GM06990 (cell line): ENCODE results near the gene ISLR2.
A peak's percentile ranks its signal among the peaks of the same experiment; 100 is the strongest.

Experiments used
- DNase-seq: peaks from one replicate; pipeline ENCODE4 v3.0.0-alpha.2; 2011; ENCODE audit not compliant: insufficient read length; ENCODE audit errors: extremely low read depth
- H3K27me3 ChIP-seq: replicated peaks from 2 replicates; pipeline ENCODE4 v1.6.0; 2011; ENCODE audit warnings: low read length; ENCODE audit not compliant: control insufficient read depth, insufficient read depth
- H3K36me3 ChIP-seq: 2 replicates; pipeline ENCODE4 v1.5.1; 2011; ENCODE audit warnings: low read length; ENCODE audit not compliant: control insufficient read depth, insufficient read depth
- H3K4me3 ChIP-seq: replicated peaks from 2 replicates; pipeline ENCODE4 v1.5.1; 2011; ENCODE audit warnings: low read depth, mild to moderate bottlenecking, control low read depth, low read length
- TF ChIP-seq, protein P1 (sequence below): IDR thresholded peaks from 2 replicates; pipeline ENCODE4 v1.5.1; 2011; ENCODE audit warnings: low read length, control low read depth, mild to moderate bottlenecking, inconsistent platforms; ENCODE audit not compliant: insufficient read depth, poor library complexity, severe bottlenecking

The ISLR2 gene

DNA sequence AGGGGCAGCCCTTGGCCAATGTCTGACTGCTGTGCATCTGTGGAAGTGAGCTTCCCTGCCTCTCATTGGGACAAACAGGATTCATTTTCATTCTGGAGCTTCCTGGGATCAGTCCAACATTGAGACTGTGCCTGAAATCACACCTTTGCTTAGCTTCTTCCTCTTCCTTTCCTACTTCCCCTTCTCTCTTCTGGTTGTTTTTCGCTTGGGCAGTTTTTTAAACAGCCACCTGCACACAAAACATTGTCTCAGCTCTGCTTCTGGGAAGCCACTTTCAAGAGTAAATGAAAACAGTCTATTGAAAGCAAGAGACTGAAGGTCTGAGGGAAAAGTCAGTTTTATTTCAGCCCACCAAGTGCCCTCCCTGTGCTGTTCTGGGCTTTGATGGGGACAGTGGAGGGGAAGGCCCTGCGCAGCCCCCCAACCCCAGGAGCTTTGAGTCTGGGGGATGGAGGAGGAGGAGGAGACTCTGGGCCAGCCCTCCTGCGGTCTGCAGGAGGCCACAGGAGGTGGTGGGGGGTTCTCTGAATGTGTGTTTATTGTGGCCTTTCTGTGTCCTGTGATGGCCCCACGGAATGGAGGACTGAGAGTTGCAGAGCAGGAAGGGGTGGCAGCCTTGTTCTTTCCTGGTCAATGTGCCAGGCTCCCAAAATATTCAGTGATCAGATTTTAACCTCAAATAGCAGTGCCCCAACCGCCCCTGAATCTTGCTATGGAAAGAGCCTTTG is 7.8 kb upstream of the ISLR2 start:
- Histone ChIP-seq H3K36me3 (no peaks in the 10 kb centered on the region), H3K27me3 (no peaks in the 10 kb centered on the region; the same call in 1 of the 2 replicates), H3K4me3 (no peak overlapping the region)
- peak; percentile 48 for DNase-seq
- TF ChIP-seq, protein P1, sequence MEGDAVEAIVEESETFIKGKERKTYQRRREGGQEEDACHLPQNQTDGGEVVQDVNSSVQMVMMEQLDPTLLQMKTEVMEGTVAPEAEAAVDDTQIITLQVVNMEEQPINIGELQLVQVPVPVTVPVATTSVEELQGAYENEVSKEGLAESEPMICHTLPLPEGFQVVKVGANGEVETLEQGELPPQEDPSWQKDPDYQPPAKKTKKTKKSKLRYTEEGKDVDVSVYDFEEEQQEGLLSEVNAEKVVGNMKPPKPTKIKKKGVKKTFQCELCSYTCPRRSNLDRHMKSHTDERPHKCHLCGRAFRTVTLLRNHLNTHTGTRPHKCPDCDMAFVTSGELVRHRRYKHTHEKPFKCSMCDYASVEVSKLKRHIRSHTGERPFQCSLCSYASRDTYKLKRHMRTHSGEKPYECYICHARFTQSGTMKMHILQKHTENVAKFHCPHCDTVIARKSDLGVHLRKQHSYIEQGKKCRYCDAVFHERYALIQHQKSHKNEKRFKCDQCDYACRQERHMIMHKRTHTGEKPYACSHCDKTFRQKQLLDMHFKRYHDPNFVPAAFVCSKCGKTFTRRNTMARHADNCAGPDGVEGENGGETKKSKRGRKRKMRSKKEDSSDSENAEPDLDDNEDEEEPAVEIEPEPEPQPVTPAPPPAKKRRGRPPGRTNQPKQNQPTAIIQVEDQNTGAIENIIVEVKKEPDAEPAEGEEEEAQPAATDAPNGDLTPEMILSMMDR = no peak

DNA sequence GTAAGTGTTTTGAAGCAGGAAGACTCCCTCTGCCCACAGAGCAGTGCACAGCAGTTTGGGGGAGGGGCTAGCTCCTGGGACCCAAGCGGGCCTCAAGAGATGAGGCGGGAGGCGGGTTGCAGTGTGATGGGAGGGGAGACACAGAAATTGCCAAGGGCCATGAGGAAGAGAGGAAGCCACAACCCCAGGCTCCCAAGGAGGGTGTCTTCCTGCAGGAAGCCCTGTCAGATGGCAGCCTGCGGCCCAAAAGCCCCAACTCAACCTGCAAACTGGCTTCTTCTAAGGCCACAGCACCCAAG is 7.3 kb upstream of the ISLR2 start:
- no peaks in the 10 kb centered on the region; the same call in 1 of the 2 replicates for H3K27me3 ChIP-seq
- TF ChIP-seq, protein P1 = no peak
- no peaks in the 10 kb centered on the region for H3K36me3 ChIP-seq
- DNase-seq = no peak
- no peak overlapping the region for H3K4me3 ChIP-seq

DNA sequence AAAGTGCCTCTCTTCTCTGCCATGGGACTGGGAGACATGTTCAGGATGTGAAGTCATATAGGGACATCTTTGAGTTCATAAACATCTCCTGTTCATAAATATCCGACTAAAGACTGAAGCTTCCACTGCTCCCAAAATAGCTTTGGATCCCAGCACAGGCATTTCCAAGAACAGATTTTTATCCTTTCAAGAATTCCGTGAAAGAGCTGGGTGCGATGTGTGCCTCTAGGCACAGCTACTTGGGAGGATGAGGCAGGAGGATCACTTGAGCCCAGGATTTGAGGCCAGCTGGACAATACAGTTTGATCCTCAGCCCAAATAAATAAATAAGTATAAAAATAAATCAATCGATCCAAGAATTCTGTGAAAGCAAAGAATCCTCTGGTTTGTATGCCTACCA is 6.7 kb upstream of the ISLR2 start:
- TF ChIP-seq, protein P1 = no peak
- Histone ChIP-seq H3K36me3 (no peaks in the 10 kb centered on the region), H3K4me3 (no peak overlapping the region), H3K27me3 (no peaks in the 10 kb centered on the region; the same call in none of the 2 replicates)
- DNase-seq = no peak

DNA sequence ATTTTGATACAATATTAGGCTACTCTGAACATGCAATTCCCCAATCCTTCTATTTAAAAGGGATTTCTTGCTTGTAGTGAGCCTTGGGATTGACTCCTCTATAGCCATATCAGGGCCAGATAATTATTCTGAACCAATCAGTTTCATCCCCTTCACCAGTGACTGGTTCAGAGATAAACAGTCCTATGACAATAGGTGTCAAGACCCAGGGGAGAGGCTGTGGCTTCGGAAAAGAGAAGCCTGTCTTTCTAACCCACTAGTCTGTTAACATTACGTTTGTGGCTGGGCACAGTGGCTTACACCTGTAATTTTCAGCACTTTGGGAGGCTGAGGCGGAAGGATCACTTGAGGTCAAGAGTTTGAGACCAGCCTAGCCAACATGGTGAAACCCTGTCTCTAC is 6.2 kb upstream of the ISLR2 start:
- no peak for DNase-seq
- H3K27me3 ChIP-seq = no peaks in the 10 kb centered on the region; the same call in none of the 2 replicates
- TF ChIP-seq, protein P1 = no peak
- H3K4me3 ChIP-seq = no peak overlapping the region
- no peaks in the 10 kb centered on the region for H3K36me3 ChIP-seq

DNA sequence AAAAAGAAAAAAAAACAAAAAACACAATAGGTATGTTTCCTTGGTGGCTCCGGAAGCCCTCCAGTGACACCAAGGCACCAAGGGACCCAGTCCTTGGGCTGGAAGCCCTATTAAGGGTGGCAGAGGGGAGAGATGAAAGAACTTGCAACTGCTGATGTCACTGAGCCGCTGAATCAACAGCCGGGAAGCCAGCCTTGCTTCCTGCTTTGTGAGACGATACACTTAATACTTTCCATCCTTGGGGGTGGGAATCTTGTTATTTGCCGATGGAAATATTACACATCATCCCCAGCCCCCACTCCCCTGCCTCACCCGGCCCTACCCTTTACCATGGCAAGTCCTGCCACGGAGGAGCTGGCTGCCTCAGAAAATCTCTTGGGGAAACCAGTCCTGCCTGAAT is 5.6 kb upstream of the ISLR2 start:
- Histone ChIP-seq H3K4me3 (no peak overlapping the region), H3K27me3 (no peaks in the 10 kb centered on the region; the same call in none of the 2 replicates), H3K36me3 (no peaks in the 10 kb centered on the region)
- TF ChIP-seq, protein P1 = no peak
- no peak for DNase-seq
